Activated CD8-positive, alpha-beta memory T cell treated with anti-CD3 and anti-CD28 coated beads, Interleukin-2, amount 50 U/mL, for 4 hours (primary cell): ENCODE results near the gene FIZ1.

Experiments used
- DNase-seq: peaks from one replicate; pipeline ENCODE4 v3.0.0-alpha.2; 2020

FIZ1 gene

DNA sequence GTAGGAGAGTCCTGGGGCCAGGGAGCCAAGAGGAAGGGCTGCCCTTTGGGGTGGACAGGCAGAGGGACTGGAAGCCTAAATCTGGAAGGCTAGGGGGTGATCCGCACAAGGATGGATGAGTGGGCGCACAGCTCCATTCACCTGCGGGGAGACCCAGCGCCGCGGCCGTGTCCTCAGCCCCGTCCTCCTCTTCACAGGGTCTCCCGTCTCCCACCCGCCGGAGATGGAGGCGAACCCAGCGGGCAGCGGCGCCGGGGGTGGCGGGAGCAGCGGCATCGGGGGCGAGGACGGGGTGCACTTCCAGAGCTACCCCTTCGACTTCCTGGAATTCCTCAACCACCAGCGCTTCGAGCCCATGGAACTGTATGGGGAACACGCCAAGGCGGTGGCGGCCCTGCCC lies 14.1 kb upstream of the FIZ1 start:
- DNase-seq, result no peak

DNA sequence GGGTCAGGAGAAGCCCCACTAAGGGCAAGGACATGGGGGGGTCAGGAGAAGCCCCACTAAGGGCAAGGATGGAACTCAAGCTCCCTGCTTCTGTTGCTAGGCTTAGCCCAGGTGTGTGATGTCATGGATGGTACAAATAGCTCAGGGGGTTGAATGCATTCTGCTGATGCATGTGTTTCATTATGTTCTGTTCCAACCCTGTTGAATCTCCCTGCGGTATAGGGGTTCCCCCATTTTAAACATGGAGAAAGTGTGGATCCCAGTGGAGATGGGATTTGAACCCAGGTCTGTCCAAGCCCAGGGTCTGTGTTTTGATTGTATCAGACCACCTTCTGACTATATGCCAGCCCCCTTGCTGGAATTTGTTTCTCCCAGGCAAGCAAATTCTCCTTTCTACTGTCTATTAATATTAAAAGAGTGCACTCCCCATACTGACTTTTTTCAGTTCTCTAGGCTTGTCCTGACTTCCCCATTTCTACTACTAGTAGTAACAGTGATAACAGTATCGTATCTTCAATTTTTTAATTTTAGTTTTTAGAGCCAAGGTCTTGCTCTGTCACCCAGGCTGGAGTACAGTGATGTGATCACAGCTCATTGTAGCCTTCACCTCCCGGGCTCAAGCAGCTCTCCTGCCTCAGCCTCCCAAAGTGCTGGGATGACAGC lies 12.8 kb upstream of the FIZ1 start:
- no peak for DNase-seq

- DNase-seq, result no peak
These were observed 12.1 kb upstream of the FIZ1 start for GRCh38 chr19:55611300-55611982.

- no peak for DNase-seq
These were observed 10.0 kb upstream of the FIZ1 start for GRCh38 chr19:55609326-55609725.

- no peak for DNase-seq
These were observed 7.5 kb upstream of the FIZ1 start for GRCh38 chr19:55606817-55607216.

GRCh38 chr19:55606471-55606787 lies 7.1 kb upstream of the FIZ1 start:
- DNase-seq, result no peak

DNA sequence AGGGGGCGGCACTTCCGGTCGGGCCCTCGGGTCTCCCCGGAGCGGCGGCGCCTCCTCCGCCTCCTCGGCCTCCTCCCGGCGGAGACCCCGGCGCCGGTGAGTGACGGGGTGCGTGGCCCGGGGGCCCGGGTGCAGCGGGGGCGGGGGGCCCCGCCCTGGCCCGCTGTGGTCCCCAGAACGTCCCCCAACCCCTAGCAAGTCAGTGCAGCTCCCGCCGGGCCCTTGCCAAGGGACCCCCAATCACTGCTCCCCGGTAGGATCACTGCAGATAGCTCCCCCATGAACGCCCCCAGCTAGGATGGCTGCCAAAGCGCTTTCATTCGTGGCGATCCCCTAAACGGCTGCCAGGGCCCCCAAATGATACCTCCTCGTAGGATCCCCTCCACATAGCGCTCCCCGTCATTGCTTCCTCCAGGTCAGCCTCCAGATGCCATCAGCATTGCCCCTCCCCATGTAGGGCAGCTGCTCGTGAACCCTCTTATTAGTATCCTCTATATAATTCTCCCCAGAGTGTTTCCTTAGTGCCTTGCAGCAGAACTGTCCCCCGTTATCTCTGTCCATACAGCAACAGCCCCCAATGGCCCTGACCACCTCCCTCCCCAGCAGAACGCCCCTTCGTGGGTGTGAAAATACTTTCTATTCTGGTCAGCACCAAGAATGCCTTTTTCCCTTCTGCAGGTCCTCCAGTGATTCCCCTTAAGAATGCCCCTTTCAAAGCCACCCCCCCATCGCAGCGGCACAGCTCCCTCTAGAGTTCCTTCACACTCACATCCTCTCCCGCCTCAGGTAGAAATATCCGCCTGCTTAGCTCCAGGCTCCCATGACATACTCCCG lies 6.5 kb upstream of the FIZ1 start, which contains the start of gene ZNF865:
TSS of gene ZNF865 (plus strand) at position 11 of the 834 bp plus-strand sequence. CDS start 7,972 bp downstream, outside the sequence.
- DNase-seq, result peak; percentile 67

- DNase-seq, result peak; percentile 98
These were observed 5.9 kb upstream of the FIZ1 start for GRCh38 chr19:55605207-55605636.

DNA sequence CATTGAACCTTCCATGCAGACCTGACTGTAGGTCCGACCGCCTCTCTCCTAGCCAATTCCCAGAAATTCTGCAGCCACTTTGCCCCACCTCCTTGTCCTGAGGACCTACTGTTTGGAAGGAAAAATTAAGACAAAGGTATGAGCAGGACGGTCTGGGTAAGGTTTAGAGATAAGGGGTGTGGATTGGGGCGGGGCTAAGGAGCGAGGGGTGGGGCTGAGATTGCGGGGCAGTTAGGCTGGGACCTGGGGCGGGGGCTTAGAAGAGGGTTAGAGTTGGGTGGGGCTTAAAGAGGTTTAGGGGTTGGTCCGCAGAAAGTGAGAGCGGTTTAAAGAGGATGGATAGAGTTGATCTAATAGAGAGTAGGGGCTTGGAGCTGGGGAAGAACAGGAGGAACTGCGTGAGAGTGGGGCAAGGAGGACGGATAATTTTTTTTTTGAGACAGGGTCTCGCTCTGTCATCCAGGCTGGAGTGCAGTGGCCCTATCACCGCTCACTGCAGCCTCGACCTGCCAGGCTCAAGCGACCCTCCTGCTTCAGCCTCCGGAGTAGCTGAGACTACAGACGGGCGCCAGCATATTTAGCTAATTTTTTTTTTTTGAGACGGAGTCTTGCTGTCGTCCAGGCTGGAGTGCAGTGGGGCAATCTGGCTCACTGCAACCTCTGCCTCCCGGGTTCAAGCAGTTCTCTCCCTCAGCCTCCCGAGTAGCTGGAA lies 4.4 kb upstream of the FIZ1 start:
- no peak for DNase-seq

GRCh38 chr19:55603115-55603514 lies 3.8 kb upstream of the FIZ1 start:
- no peak for DNase-seq

- no peak for DNase-seq
These were observed 3.0 kb upstream of the FIZ1 start for GRCh38 chr19:55602104-55603001.

DNA sequence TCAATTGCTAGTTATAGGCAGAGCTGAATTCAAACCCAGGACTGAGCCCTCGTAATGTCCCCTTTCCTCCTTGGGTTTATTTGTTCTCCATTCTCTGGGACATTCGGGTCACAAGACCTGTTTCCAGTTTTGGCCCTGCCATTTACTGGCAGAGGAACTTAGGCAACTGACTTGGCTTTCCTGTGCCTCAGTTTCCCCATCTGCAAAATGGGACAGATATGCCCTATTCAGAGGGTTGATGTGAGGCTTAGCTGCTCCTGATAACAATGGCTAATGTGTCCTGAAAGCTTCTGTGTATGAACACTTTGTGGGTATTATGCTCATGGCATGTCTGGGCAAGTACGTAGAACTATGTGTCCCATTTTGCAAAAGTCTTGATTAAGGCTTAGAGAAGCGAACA lies 1.8 kb upstream of the FIZ1 start:
- DNase-seq, result no peak

- no peak for DNase-seq
These were observed 1.3 kb upstream of the FIZ1 start for GRCh38 chr19:55600662-55601028.

DNA sequence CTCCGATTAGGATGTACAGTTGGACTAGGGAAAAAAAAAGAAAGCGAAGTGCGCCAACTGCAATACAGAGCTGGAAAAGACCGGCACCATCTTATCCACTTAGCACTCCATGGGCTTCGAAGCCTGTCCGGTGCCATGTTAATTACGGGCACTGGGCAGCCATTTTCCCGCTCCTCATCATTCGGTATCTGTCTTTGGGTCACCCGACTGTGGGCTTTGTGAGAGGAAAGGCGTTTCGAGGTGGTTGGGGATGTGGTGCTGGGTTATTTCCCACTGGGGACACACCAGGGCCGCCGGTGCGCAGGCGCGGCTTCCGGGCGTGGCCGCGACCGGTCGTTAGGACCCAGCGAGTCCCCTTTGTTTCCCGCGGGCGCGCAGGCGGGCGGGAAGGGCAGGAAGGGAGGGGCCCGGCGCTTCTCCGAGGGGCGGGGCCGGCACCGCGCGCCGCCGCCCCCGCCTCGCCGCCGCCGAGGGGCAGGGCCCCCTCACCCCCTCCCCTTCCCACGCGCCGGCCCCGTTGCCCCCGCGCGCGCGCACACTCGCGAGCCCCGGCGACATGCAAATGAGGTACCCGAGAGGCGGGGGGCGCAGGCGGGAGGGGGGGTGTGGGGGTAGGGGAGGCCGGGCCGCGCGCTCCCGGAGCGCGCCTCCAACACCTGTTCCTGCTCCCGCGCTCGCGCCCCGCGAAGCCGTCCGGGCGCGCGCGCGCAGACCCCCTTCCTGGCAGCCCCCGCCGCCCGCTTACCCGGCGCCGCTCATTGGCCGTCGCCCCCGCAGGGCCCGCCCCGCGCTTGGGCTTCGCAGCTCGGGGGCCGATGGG lies 735 bp upstream of the FIZ1 start, which contains the start of gene ZNF524:
TSS of gene ZNF524 (plus strand) at position 447 of the 820 bp plus-strand sequence. CDS start 1,825 bp downstream, outside the sequence.
- peak; percentile 82 for DNase-seq

- DNase-seq, result peak; percentile 87
These were observed 424 bp downstream of the FIZ1 start for GRCh38 chr19:55598719-55599467.

GRCh38 chr19:55598034-55598433 lies 1.3 kb downstream of the FIZ1 start:
- no peak for DNase-seq

- DNase-seq, result no peak
These were observed 1.8 kb downstream of the FIZ1 start for GRCh38 chr19:55597501-55597921.

DNA sequence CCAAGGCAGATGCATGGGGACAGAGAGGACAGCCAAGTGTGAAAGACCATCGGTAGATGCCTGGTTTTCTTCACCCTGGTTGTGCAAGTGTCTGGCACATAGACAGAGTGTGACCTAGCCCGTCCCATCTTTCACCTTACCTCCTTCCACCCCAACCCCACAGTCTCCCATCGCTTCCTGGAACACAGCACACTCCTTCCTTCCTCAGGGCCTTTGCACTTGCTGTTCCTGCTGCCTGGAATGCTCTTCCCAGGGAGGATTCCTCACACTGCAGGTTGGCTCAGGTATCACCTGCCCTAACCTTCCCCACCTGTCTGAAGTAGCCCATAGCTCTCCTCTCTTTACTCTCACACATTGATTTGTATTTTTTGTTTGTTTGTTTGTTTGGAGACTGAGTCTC lies 3.0 kb downstream of the FIZ1 start:
- no peak for DNase-seq

DNA sequence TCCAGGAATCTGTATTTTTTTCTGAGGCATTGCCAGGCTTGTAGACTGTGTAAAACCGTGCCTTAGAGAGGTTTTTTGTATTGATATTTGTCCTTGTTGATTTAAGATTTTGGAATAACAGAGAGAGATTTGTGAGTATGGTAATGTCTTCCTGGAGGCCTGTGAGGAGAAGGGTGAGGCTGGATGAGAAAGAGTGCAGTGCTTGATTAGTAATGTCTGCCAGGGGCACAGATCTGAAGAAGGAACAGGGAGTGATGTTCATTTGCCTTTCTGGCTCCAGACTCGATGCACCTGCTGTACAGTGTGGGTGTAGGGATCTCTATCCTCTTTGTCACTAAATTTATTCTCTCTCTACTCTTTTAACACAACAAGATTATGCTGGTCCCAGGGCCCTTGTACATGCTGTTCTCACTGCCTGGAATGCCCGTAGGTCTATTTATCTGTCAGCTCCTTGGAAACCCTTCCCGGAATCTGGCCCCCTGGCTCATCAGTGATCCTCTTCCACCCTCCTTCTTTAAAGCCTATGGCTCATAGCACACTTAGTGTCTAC lies 4.2 kb downstream of the FIZ1 start:
- no peak for DNase-seq
